NCI-H345 (cell line): Measurements from ENCODE around the gene JAG2.

Source experiments
- DNase-seq: peaks from one replicate; lab custom pipeline; 2025; lab: John Stamatoyannopoulos, UW

The JAG2 gene

GRCh38 chr14:105168496-105168978 is at the start of gene JAG2:
Gene JAG2, minus strand, starts transcription at chr14:105168776. Its CDS starts 356 bp downstream, at chr14:105168420.
- peak; percentile 65 for DNase-seq

GRCh38 chr14:105217774-105218173 is 49.2 kb upstream of the JAG2 start:
- DNase-seq = no peak

GRCh38 chr14:105216490-105217247 is 48.1 kb upstream of the JAG2 start:
- no peak for DNase-seq

- no peak for DNase-seq
These were observed 47.0 kb upstream of the JAG2 start for GRCh38 chr14:105215602-105216001.

- DNase-seq = no peak
These were observed 45.8 kb upstream of the JAG2 start for GRCh38 chr14:105214324-105214915.

GRCh38 chr14:105213361-105213760 is 44.8 kb upstream of the JAG2 start:
- peak; percentile 63 for DNase-seq

GRCh38 chr14:105212541-105213300 is 44.1 kb upstream of the JAG2 start:
- DNase-seq = peak; percentile 80

- no peak for DNase-seq
These were observed 43.1 kb upstream of the JAG2 start for GRCh38 chr14:105211758-105212089.

- no peak for DNase-seq
These were observed 42.6 kb upstream of the JAG2 start for GRCh38 chr14:105211086-105211757.

GRCh38 chr14:105210266-105211025 is 41.9 kb upstream of the JAG2 start:
- no peak for DNase-seq

GRCh38 chr14:105209646-105210045 is 41.1 kb upstream of the JAG2 start:
- DNase-seq = no peak

- DNase-seq = no peak
These were observed 40.5 kb upstream of the JAG2 start for GRCh38 chr14:105209091-105209490.

- DNase-seq = no peak
These were observed 40.1 kb upstream of the JAG2 start for GRCh38 chr14:105208738-105209075.

GRCh38 chr14:105207996-105208737 is 39.6 kb upstream of the JAG2 start:
- DNase-seq = no peak

GRCh38 chr14:105207460-105207901 is 38.9 kb upstream of the JAG2 start:
- no peak for DNase-seq

- no peak for DNase-seq
These were observed 38.3 kb upstream of the JAG2 start for GRCh38 chr14:105206873-105207272.

- DNase-seq = no peak
These were observed 37.2 kb upstream of the JAG2 start for GRCh38 chr14:105205673-105206208.

GRCh38 chr14:105204931-105205672 is 36.5 kb upstream of the JAG2 start:
- no peak for DNase-seq

- no peak for DNase-seq
These were observed 35.8 kb upstream of the JAG2 start for GRCh38 chr14:105204206-105204930.
